Stimulated activated CD8-positive, alpha-beta memory T cell treated with anti-CD3 and anti-CD28 coated beads, Interleukin-7, amount 100 ng/mL, for 4 hours (primary cell): ENCODE measurements around the gene SERPINA9.
"Not testable (repeated sequence)": the region's sequence is repeated elsewhere in the genome, so short reads cannot be mapped to it uniquely, and the experiment has no call there.

ENCODE experiments used
- DNase-seq, 2 donors: peaks; one replicate each; pipeline ENCODE4 v3.0.0-alpha.2; 2020; ENCODE audit warnings: low read depth in 2 of 2

Gene SERPINA9

DNA sequence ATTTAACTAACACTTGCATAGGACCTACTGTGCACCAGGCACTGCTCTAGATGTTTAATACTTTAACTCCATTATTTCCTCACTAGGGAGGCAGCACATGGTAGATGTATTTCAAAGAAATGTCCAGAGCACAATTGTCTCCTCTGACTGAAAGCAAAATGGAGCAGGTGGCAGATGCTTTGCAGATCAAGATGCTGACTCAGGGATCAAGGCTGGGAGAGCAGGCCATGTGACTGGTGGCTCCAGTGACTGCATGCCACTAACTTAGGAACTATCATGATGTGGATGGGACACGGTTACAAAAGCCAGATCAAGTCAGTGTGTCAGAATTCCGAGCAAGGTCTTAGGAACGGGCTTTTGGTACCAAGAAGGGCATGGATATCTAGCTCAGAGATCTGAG, 51.6 kb downstream of the SERPINA9 start:
- no peak for DNase-seq

DNA sequence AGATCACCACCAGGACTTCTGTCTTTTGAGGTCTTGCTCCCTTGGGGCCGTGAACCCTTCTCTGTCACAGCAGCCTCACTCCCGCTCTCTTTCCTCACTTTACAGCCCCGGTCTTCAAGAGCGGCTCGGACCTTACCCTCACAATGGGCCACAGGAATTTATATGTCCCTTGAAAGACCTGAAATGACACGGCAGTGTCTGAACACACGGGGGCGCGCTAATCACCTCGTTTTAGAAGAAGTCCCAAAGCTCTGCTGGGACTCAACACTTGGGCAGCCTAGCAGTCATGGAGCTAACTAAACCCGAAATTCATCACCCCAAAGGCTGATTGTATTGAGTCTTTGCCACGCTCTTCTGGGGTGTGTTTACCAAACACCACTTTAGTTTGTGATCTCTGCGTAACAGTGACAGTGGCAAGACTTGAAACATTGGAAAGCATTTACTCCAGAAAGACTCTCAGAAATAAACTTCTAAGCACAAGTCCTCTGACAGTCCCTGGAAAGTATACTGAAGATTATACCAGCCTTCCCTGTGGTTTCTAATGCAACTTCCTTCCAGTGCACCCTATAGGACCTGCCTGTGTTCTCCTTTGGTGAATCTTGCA, 52.4 kb downstream of the SERPINA9 start:
- peak in 1 of 2 donors; percentile 2 for DNase-seq

DNA sequence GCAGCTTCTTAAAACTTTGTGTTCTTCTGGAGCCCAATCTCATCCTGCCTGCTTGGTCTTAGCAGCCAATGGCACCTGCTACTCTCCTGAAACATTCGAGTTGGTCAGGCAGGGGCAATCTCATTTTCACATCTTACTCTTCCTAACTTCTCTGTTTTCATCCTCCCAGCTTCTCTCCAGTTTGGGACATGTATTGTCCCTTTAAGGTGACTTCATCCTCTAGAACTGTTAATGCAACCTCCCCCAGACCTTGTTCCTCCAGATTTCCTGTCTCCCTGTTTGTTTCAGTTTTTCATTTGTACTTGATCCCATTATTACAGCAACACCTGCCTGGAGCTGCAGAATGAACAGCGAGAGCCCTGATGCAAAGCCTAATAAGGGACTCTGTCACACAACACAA, 54.7 kb downstream of the SERPINA9 start:
- DNase-seq = no peak

DNA sequence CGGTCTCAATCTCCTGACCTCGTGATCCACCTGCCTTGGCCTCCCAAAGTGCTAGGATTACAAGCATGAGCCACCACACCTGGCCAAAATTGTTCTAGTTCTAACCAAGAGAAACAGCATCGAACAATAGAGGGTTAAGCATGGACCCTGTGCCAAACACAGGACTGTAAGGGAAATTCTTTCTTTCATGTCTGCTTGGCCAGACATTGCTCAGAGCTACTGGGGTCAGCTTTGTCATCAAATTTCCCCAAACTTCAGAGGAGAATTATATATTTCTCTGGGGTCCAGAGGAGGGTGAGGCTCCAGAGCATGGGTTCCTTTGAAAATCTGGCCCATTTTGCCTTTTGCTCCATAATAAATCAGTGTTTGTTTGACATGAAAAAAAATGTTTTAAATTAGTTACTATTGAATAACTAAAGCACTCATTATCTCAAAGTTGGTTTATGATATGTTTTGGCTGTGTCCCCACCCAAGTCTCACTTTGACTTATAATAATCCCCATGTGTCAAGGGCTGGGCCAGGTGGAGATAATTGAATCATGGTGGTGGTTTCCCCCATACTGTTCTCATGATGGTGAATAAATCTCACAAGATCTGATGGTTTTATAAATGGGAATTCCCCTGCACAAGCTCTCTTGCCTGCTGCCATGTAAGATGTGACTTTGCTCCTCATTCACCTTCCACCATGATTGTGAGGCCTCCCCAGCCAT, 58.3 kb downstream of the SERPINA9 start:
- DNase-seq = not testable (repeated sequence)
